GM18907 (cell line): Measurements from ENCODE around the gene SMOC1.

Experiments used
- ATAC-seq: cut with Tn5 transposase; IDR thresholded peaks from one replicate; pipeline ENCODE4 v1.9.1; 2021; ENCODE audit warnings: mild to moderate bottlenecking, moderate library complexity; ENCODE audit not compliant: unreplicated experiment

SMOC1 gene

GRCh38 chr14:69879175-69880043, at the start of gene SMOC1:
SMOC1 (plus strand) TSS chr14:69879416; CDS start chr14:69879679, 263 bp downstream.
- no peak for ATAC-seq

DNA sequence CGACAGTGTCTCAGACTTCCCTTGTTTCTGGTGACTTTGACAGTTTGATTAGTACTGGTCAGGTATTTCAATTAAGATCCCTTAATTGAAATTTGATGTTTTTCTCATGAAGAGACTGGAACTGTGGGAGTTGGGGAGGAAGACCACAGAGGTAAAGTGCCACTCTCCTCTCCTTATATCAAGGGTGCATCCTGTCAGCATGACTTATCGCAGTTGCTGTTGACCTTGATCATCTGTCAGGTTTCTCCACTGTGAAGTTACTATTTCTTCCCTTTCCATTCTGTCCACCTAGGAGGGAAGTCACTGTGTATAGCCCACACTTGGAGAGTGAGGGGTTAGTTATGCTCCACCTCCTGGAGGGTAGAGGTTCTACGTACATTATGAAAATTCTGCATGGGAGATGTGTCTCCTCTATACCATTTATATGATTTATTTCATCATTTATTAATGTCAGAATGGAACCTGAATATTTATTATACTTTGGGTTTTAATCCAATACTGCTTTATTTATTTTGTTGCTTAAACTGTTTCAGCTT, 40.3 kb upstream of the SMOC1 start:
- no peak for ATAC-seq

DNA sequence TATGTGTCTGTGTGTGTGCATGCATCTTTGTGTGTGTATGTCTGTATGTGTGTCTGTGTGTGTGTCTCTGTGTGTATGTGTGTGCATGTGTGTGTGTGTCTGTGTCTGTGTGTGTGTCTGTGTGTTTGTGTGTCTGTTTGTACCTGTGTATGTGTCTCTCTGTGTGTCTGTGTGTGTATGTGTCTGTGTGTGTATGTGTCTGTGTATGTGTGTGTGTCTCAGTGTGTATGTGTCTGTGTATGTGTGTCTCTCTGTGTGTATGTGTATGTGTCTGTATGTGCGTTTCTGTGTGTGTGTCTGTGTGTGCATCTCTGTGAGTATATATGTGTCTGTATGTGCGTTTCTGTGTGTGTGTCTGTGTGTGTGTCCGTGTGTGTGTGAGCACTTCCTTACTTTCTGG, 39.6 kb upstream of the SMOC1 start:
- ATAC-seq, result no peak

DNA sequence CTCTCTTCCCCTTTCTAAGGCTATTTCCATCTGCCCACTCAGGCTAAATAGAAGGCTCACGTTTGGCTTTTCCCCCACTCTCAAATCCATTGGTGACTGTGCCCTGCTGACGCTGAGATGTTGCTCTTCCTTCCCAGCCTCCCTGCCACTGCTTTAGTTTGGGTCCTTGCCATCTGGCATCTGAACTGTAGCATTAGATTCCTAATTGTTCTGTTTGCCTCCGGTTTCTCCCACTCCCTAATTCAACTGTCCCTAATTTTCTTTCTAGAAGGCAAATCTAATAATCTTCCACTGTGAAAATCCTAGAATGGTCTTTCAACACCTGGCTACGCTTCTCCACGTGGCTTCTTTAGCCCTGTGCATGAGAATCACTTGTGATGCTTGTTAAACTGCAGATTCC, 37.6 kb upstream of the SMOC1 start:
- ATAC-seq, result no peak

DNA sequence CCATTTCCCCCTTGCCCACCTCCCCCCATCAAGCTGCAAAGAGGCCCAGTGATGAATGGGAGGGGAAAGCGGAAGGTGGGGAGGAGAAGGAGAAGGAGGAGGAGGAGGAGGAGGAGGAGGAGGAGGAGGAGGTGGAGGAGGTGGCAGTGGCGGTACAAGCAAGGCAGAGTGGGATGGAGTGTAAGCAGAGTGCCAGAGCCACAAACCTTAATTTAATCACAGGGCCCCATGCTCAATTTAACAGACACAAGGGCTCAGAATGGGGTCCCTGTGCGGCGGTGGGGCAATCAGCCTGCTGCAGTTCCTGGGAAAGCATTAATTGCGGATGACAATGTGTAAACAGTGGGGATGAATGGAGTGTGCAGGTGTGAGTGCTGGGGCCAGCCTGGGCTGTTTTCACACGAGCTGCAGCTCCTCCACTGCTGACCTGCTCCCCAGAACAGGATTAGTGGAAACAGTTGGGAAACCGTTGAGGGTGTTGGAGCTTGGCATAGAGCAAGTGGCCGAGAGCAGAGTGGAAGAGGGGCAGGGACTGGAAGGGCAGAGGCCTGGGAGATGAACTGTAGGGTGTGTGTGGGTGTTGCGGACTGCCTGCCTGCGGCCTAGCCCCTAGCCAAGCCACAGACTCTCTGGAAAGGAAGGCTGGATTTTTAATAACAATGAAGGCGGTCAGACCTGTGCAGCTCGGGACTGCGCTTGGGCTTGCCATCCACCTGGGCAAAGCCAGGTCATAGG, 36.4 kb upstream of the SMOC1 start:
- ATAC-seq, result no peak

DNA sequence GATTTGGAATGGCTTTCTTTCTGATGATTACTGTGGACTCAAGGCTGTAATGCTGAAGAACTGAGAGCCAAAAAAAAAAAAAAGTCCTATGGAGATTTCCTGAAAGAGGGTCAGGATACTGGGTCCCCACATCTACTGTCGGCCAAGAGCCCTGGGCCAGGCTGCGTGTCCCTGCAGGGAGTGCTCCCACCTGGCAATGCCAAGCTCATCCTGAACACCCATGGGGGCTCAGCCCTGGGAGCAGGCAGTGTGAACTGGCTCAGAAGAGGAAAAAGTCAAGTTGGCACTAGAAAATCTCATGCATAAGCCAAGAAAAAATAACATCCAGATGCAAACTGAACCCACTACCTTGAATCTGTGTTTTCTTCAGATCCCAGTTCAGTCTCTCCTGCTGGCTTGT, 35.0 kb upstream of the SMOC1 start:
- no peak for ATAC-seq

GRCh38 chr14:69845050-69845581, 34.1 kb upstream of the SMOC1 start:
- ATAC-seq, result no peak

DNA sequence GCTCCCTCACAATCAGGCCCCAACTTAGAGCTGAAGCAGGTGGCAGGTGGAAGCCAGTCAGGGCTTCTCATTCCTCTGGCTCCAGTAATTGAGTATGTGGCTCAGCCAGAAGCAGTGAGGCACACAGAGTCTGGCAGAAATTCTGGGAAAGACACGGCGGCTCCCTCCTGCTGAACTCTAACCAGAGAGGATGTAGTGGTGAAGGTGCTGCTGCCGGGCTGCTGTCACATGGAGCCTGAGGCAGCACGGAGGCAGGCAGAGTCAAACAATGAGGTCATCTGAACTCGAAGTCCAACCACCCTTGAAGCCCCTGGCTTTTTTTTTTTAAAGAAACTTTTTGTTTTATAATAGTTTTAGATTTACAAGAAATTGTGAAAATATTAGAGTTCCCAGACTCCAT, 33.4 kb upstream of the SMOC1 start:
- no peak for ATAC-seq

DNA sequence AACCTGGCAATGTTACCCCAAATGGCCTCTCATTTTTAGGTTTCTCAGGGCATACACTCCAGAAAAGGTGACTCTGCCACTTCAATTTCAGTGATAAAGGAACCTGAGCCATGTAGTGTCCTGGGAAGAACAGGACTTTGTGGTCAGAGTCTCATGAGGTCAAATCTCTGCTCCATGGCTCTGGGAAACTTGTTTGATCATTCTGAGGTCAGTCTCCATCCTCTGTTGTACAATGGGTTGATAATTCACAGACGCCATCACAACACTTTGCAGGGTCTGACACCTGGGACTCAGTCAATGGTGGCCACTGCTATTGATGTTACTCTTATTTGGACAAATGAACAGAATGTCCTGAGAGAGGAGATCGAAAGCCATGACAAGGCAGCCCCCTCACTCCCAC, 31.1 kb upstream of the SMOC1 start:
- ATAC-seq, result no peak

DNA sequence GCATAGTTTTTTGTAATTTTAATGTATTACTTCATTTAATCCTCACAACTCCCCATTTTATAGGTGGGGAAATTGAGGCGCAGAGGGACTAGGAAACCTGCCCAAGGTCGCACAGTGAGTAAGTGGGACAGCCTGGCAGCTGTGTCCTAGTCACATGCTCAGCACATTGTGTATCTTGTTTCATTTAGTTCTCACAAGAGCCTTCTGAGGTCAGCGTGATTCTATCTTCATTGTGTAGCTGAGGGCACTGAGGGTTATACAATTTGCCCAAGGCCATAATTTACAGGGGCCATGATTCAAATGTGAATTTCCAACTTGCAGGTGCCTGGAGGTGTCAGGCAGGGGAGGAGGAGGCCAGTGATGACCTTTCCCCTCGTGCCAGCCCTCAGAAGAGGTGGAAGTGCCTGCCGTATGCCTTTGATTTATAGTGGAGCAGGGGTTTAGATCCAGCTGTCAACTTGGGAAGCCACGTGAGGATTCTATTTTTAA, 30.3 kb upstream of the SMOC1 start:
- no peak for ATAC-seq

- ATAC-seq, result no peak
These were observed 29.0 kb upstream of the SMOC1 start for GRCh38 chr14:69850086-69850735.

GRCh38 chr14:69850736-69851112, 28.5 kb upstream of the SMOC1 start:
- ATAC-seq, result no peak

DNA sequence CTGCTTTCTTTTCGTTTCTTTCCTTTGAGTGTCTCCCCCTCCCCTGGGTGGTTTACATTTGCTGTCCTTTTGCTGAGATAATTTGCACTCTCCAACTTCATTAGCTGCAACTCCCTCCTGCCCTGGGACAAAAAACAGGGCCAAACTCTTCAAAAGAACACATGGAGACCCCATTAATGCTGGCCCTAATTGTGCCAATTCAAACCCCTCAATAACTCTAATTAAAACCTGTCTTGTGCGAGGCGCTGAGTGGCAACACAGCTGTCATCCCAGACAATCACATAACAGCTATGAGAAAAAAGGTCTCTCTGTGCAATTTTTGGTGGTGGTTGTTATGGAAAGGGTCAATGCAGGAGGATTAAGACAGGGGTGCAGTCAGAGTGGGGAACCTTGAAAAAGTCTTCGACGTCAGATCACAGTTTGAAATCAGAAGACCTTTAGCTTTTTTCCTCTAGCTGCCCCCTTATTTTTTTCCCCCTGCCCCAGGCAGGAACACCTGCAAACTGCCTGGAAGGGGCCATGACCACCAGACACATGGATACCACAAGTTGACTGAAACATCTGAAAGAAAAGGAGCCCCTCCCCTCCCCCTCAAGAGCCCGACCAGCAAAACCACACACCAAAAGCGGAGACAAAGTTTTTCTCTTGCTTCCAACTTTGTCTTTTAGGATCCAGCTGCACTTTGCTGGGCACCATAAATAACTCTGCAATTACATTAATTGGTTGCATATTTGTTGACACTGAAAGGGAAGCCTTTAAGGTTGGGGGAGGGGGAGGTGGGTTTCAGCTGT, 26.5 kb upstream of the SMOC1 start:
- ATAC-seq, result no peak

GRCh38 chr14:69853774-69854173, 25.4 kb upstream of the SMOC1 start:
- no peak for ATAC-seq

- no peak for ATAC-seq
These were observed 24.6 kb upstream of the SMOC1 start for GRCh38 chr14:69854598-69854997.

- ATAC-seq, result no peak
These were observed 23.9 kb upstream of the SMOC1 start for GRCh38 chr14:69855180-69855832.

- ATAC-seq, result no peak
These were observed 20.4 kb upstream of the SMOC1 start for GRCh38 chr14:69858801-69859200.

- ATAC-seq, result no peak
These were observed 19.6 kb upstream of the SMOC1 start for GRCh38 chr14:69859591-69859990.

DNA sequence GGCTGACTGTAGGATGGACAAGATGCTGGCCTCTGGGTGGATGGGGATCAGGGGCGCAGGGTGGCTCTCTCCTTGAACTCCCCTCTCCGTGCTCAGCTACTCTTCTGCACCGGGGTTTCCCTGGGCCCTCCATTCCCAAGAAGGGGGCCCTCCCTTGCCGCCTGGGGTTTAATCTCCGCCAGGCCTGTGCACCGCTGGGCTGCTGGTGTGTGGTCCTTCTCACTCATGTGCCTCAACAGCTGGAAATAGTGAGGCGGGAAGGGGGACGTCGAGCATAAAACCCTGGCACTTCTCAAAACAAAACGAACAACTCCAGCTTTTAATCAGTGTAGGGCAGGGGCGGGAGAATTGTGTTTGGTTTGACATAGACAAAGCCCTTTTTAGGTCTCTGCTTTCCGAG, 19.0 kb upstream of the SMOC1 start:
- no peak for ATAC-seq
